ENCODE measurements around the gene RBM39. TPM values are rescaled to one million over a fixed set of nuclear protein-coding genes. Genes with fewer than 3 reads are reported as not detected.
"Not testable (repeated sequence)": the region's sequence is repeated elsewhere in the genome, so short reads cannot be mapped to it uniquely, and the experiment has no call there.

The RBM39 gene
- 100 to 1,000 TPM; 226 to 303 (median 300) TPM for total RNA-seq
- long read RNA-seq, donor 1, full-length matches to known transcripts: 121 of 170 reads
- long read RNA-seq, donor 1, partial matches to known transcripts: 14 of 170 reads
- long read RNA-seq, donor 1, other reads (novel, unspliced or antisense): 35 of 170 reads
- long read RNA-seq, donor 2, transcript RBM39-240 (6 exons, 759 nt): major isoform, 9 of 61 reads
- long read RNA-seq, donor 2, transcript RBM39-225 (6 exons, 825 nt): minor isoform, 5 of 61 reads
- long read RNA-seq, donor 2, partial matches to known transcripts: 27 of 61 reads
- long read RNA-seq, donor 2, other reads (novel, unspliced or antisense): 11 of 61 reads

DNA sequence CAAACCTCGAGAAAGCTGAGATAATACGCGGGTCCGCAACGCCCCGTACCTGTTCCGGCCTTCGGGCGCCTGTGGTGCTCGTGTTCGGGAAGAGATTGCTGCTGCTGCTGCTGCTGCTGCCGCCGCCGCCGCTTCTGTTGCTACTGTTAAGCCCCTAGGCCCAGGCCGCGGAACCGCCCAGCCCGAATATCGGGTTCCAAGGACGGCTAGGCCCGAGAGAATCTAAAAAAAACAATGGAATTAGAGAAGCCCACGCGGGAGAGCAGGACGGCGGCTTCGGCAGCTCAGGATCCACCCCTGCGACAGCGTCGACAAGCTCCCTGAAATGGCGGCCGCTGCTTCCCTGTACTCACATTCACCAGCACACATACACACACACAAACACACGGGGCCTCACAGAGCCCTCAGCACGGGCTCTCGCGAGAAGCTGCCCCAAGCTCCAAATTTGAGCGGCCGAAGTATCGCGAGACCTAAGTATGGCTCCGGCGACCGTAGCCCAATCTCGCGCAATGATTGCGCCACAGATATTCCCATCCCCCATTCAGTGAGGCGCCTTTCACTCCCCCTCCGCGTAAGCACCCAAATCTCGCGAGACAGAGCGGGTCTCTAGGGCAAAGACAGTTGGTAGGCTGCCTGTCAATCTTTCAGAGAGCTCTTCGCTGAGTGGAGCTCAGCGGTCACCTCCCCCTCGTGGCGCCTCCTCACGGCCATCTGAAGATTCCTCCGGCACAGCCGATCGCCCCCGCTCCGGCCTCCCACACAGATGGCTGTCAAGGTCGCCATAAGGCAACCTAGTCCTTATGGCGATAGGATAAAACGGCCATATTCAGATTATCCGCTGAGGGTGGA is at the start of gene RBM39:
Gene RBM39 (minus strand): TSS at position 369 of the 849 bp plus-strand sequence. CDS start 1,386 bp downstream, outside the sequence.
- TF ChIP-seq, protein P1, sequence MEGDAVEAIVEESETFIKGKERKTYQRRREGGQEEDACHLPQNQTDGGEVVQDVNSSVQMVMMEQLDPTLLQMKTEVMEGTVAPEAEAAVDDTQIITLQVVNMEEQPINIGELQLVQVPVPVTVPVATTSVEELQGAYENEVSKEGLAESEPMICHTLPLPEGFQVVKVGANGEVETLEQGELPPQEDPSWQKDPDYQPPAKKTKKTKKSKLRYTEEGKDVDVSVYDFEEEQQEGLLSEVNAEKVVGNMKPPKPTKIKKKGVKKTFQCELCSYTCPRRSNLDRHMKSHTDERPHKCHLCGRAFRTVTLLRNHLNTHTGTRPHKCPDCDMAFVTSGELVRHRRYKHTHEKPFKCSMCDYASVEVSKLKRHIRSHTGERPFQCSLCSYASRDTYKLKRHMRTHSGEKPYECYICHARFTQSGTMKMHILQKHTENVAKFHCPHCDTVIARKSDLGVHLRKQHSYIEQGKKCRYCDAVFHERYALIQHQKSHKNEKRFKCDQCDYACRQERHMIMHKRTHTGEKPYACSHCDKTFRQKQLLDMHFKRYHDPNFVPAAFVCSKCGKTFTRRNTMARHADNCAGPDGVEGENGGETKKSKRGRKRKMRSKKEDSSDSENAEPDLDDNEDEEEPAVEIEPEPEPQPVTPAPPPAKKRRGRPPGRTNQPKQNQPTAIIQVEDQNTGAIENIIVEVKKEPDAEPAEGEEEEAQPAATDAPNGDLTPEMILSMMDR (IDR thresholded peaks at IDR 0.05): peak; percentile 32
- DNase-seq (peak; percentile 99 to 100 (median 99)), ATAC-seq (peak; percentile 93)
- no peaks in the 10 kb centered on the region for H3K9me3 ChIP-seq
- peaks cover 20% of the 10 kb centered on the region for H3K4me1 ChIP-seq (ENCODE audit: low read depth)
- intact Hi-C loops (cut with DNase I, micrococcal nuclease): no loop called here
- H3K36me3 ChIP-seq (ENCODE audit: low read depth): peaks cover 17% of the 10 kb centered on the region
- H3K4me3 ChIP-seq: peak within 1 kb of the TSS; percentile 87

DNA sequence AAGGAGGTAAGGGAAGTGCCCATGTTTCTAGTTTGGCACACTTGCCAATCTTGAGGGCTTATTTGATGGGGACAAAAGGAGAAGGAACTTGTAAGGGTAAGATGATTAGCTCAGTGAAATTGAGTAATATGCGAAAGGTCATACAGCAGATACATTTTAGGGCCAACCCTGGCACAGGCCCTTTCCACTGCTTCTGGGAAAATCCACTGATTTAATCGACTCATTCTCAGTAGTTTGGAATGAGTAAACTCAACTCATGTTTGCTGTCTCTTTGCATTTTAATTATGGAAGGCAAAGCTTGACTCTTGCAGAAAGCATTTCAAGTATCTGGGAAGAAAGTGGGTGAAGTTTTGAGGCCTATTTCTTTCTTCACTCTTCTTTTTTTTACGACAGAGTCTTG is 49.8 kb upstream of the RBM39 start:
- Histone ChIP-seq H3K4me3 (no peak overlapping the region), H3K36me3 (ENCODE audit: low read depth) (no peaks in the 10 kb centered on the region), H3K4me1 (ENCODE audit: low read depth) (no peaks in the 10 kb centered on the region), H3K9me3 (no peaks in the 10 kb centered on the region)
- TF ChIP-seq, protein P1 (IDR thresholded peaks at IDR 0.05): no peak
- intact Hi-C loops (cut with DNase I, micrococcal nuclease): no loop called here
- no peak for DNase-seq
- peak; percentile 34 for ATAC-seq

DNA sequence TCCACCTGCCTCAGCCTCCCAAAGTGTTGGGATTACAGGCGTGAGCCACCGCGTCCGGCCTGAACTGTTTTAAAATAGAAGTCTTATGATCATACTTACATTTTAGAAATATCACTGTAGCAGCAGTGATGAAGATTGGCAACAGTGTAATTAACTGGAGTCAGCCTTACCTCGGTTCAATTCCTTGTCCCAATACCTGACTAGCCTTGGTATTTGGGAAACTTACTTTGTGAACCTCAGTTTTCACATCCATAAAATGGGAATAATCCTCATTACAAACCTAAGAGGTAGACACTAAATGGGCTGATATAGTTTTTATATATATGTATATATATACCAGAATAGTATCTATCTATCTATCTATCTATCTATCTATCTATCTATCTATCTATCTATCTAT is 49.0 kb upstream of the RBM39 start:
- H3K9me3 ChIP-seq: no peaks in the 10 kb centered on the region
- TF ChIP-seq, protein P1 (IDR thresholded peaks at IDR 0.05): no peak
- no peak overlapping the region for H3K4me3 ChIP-seq
- intact Hi-C loops (cut with DNase I, micrococcal nuclease): no loop called here
- H3K4me1 ChIP-seq (ENCODE audit: low read depth): no peaks in the 10 kb centered on the region
- H3K36me3 ChIP-seq (ENCODE audit: low read depth): no peaks in the 10 kb centered on the region
- ATAC-seq (no peak), DNase-seq (no peak)

DNA sequence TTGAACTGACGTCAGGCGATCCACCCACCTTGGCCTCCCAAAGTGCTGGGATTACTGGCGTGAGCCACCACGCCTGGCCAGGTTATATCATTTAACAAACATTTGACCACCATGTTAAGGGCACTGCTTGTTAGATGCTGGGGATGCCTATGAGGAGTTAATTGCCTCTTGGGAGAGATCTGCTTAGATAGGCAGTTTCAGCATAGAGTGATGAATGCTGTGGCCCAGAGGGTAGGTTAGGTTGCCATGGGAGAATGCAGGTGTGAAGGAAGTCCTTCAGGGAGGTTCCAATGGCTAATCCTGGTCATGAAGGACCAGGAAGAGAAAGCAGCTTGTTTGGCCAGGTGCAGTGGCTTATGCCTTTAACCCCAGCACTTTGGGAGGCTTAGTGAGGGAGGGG is 46.7 kb upstream of the RBM39 start:
- intact Hi-C loops (cut with DNase I, micrococcal nuclease): no loop called here
- TF ChIP-seq, protein P1 (IDR thresholded peaks at IDR 0.05): no peak
- Histone ChIP-seq H3K4me1 (ENCODE audit: low read depth) (no peaks in the 10 kb centered on the region), H3K36me3 (ENCODE audit: low read depth) (no peaks in the 10 kb centered on the region), H3K4me3 (no peak overlapping the region), H3K9me3 (no peaks in the 10 kb centered on the region)
- DNase-seq (no peak), ATAC-seq (no peak)

DNA sequence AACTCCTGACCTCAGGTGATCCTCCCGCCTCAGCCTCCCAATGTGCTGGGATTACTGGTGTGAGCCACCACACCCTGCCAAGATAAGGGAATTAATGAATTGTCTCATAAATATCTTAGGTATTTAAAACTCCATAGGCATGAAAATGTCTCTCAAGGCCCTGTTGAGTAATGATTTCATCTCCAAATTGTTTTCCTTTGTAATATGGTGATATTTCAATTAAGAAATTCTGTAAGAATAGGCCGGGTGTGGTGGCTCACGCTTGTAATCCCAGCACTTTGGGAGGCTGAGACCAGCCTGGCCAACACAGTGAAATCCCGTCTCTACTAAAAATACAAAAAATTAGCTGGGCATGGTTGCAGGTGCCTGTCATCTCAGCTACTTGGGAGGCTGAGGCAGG is 43.5 kb upstream of the RBM39 start:
- H3K36me3 ChIP-seq (ENCODE audit: low read depth); DNase-seq; ATAC-seq; H3K4me3 ChIP-seq; intact Hi-C loops (cut with DNase I, micrococcal nuclease); H3K4me1 ChIP-seq (ENCODE audit: low read depth); H3K9me3 ChIP-seq: not testable (repeated sequence)

DNA sequence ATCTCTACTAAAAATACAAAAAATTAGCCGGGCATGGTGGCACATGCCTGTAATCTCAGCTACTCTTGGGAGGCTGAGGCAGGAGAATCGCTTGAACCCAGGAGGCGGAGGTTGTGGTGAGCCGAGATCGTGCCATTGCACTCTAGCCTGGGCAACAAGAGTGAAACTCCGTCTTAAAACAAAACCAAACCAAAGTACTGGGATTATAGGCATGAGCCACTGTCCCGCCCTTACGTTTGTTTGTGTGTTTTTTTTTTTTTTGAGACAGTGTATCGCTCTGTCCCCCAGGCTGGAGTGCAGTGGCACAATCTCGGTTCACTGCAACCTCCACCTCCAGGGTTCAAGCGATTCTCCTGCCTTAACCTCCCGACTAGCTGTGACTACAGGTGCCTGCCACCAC is 41.8 kb upstream of the RBM39 start:
- H3K9me3 ChIP-seq; H3K36me3 ChIP-seq (ENCODE audit: low read depth); intact Hi-C loops (cut with DNase I, micrococcal nuclease); DNase-seq; H3K4me1 ChIP-seq (ENCODE audit: low read depth); H3K4me3 ChIP-seq; ATAC-seq: not testable (repeated sequence)
